HepG2 (cell line): ENCODE measurements around the gene IP6K3. TPM values are rescaled to one million over a fixed set of nuclear protein-coding genes. Genes with fewer than 3 reads are reported as not detected.

Source experiments
- ATAC-seq: fragments of 200-7000 bp; cut with Tn5 transposase; 3 replicates; pipeline ENCODE4 v1.9.1; 2020; ENCODE audit warnings: mild to moderate bottlenecking, moderate library complexity
- BruUV-seq: library from RNA; stranded (reverse); fragments of 400-500 nt; replicated peaks from 2 replicates; lab custom pipeline; 2021; lab: Mats Ljungman, UMichigan
- CTCF ChIA-PET: fragments of 300-600 bp; formaldehyde crosslinking; extraction: SDS; loops from one replicate; lab custom pipeline; 2021; ENCODE audit warnings: low total read pairs, inconsistent platforms, low intra/inter-chr PET ratio; lab: Yijun Ruan, JAX
- POLR2A ChIA-PET: fragments of 350-600 bp; sonication (Branson Sonifier 250); formaldehyde crosslinking; loops from one replicate; lab custom pipeline; 2020; ENCODE audit warnings: antibody characterized with exemption, inconsistent platforms; lab: Yijun Ruan, JAX
- DNase-seq: peaks from one replicate; pipeline ENCODE4 v3.0.0-alpha.2; 2015; ENCODE audit warnings: low spot score
- FAIRE-seq: peaks from 3 replicates; lab custom pipeline; 2011; peaks lifted over from hg19 to GRCh38; lab: Jason Lieb, UNC
- H2AFZ ChIP-seq: one replicate; pipeline ENCODE4 v1.6.1; 2011; ENCODE audit warnings: low read length, inconsistent platforms
- H3K27ac ChIP-seq: fragments of 300-600 bp; 3 replicates; pipeline ENCODE4 v1.8.0; 2011; ENCODE audit warnings: mixed run types, mild to moderate bottlenecking, mixed read lengths, low read length, inconsistent platforms; ENCODE audit not compliant: insufficient read depth; ENCODE audit errors: extremely low read length
- H3K27me3 ChIP-seq, 2 experiments: fragments of 200-600 bp in 1 of 2; 2 replicates in 1 of 2; 3 replicates in 1 of 2; pipeline versions ENCODE4 v1.6.0 to v1.8.0; 2011; ENCODE audit warnings: low read length in 2 of 2, mild to moderate bottlenecking in 2 of 2, moderate library complexity in 2 of 2, inconsistent platforms in 1 of 2; ENCODE audit not compliant: insufficient read depth in 2 of 2, control insufficient read depth in 1 of 2
- H3K36me3 ChIP-seq, 2 experiments: fragments of 200-600 bp in 1 of 2; replicated peaks in 1 of 2; 2 replicates in 1 of 2; 3 replicates in 1 of 2; pipeline versions ENCODE4 v1.5.1 to v1.8.0; 2011; ENCODE audit warnings: low read length in 2 of 2, inconsistent platforms in 1 of 2; ENCODE audit not compliant: insufficient read depth in 2 of 2, control insufficient read depth in 1 of 2
- H3K4me1 ChIP-seq: 2 replicates; pipeline ENCODE4 v1.5.1; 2012; ENCODE audit warnings: low read length, inconsistent platforms; ENCODE audit not compliant: insufficient read depth
- H3K4me2 ChIP-seq: 2 replicates; pipeline ENCODE4 v1.6.0; 2011; ENCODE audit warnings: low read depth, low read length, inconsistent platforms
- H3K4me3 ChIP-seq, 3 experiments: fragments of 200-600 bp in 1 of 3; sonication (generic), shearing (Covaris generic) in 1 of 3; replicated peaks in 1 of 3; 2 replicates each; pipeline ENCODE4 v1.5.1; 2011 to 2016; ENCODE audit warnings: low read length in 3 of 3, inconsistent platforms in 2 of 3, low read depth in 2 of 3, mild to moderate bottlenecking in 2 of 3, control low read depth in 1 of 3, mixed read lengths in 1 of 3; ENCODE audit not compliant: insufficient read depth in 1 of 3
- H3K79me2 ChIP-seq: one replicate; pipeline ENCODE4 v1.6.1; 2011; ENCODE audit warnings: low read length, inconsistent platforms; ENCODE audit not compliant: insufficient read depth
- H3K9ac ChIP-seq: 2 replicates; pipeline ENCODE4 v1.6.0; 2011; ENCODE audit warnings: mild to moderate bottlenecking, low read depth, low read length, inconsistent platforms; ENCODE audit not compliant: insufficient read depth
- H3K9me3 ChIP-seq: 2 replicates; pipeline ENCODE4 v1.5.1; 2012; ENCODE audit warnings: mild to moderate bottlenecking, low read length
- H4K20me1 ChIP-seq: 2 replicates; pipeline ENCODE4 v1.6.0; 2011; ENCODE audit warnings: inconsistent platforms, mild to moderate bottlenecking, low read length, moderate library complexity; ENCODE audit not compliant: insufficient read depth
- BHLHE40 ChIP-seq: IDR thresholded peaks from 2 replicates; pipeline ENCODE4 v1.6.1; 2011; ENCODE audit warnings: low read length, improper control_type of control experiment
- CBX2 ChIP-seq, 2 experiments: fragments of 200-600 bp in 1 of 2; sonication (generic); formaldehyde crosslinking in 1 of 2; IDR thresholded peaks; 2 replicates each; pipeline versions ENCODE4 v1.7.0 to v1.8.1; 2018 to 2022; ENCODE audit warnings: low read depth in 2 of 2, low read length in 1 of 2, mild to moderate bottlenecking in 1 of 2, missing genetic modification reagents in 1 of 2
- FUBP1 ChIP-seq: sonication (generic); formaldehyde crosslinking; IDR thresholded peaks from 2 replicates; pipeline ENCODE4 v1.5.1; 2020; ENCODE audit warnings: missing genetic modification reagents, mild to moderate bottlenecking, borderline replicate concordance
- KDM5B ChIP-seq: sonication (generic); formaldehyde crosslinking; IDR thresholded peaks from 2 replicates; pipeline ENCODE4 v1.4.0; 2020; ENCODE audit warnings: missing genetic modification reagents, mild to moderate bottlenecking, borderline replicate concordance
- MED13 ChIP-seq: sonication (generic); formaldehyde crosslinking; IDR thresholded peaks from 2 replicates; pipeline ENCODE4 v1.5.0; 2020; ENCODE audit warnings: missing genetic modification reagents
- MNT ChIP-seq: fragments of 450-650 bp; IDR thresholded peaks from 2 replicates; pipeline ENCODE4 v1.6.1; 2016
- SMC3 ChIP-seq: IDR thresholded peaks from 2 replicates; pipeline ENCODE4 v1.6.1; 2011; ENCODE audit warnings: low read length, improper control_type of control experiment
- TFDP2 ChIP-seq: sonication (generic); formaldehyde crosslinking; IDR thresholded peaks from 2 replicates; pipeline ENCODE4 v1.4.0; 2020; ENCODE audit warnings: missing genetic modification reagents
- THAP8 ChIP-seq: sonication (generic); formaldehyde crosslinking; IDR thresholded peaks from 2 replicates; pipeline ENCODE4 v1.5.1; 2020; ENCODE audit warnings: missing genetic modification reagents, mild to moderate bottlenecking, borderline replicate concordance
- THRA ChIP-seq: sonication (generic); formaldehyde crosslinking; IDR thresholded peaks from 2 replicates; pipeline ENCODE4 v1.4.0; 2020; ENCODE audit warnings: missing genetic modification reagents, borderline replicate concordance
- XBP1 ChIP-seq: sonication (generic); formaldehyde crosslinking; IDR thresholded peaks from 2 replicates; pipeline ENCODE4 v1.5.0; 2020; ENCODE audit warnings: missing genetic modification reagents
- ZFYVE20 ChIP-seq: sonication (generic); formaldehyde crosslinking; IDR thresholded peaks from 2 replicates; pipeline ENCODE4 v1.8.0; 2023; ENCODE audit warnings: low read depth, mild to moderate bottlenecking, moderate library complexity, missing genetic modification reagents, borderline replicate concordance
- ZKSCAN8 ChIP-seq: IDR thresholded peaks from 2 replicates; pipeline ENCODE4 v1.6.1; 2016; ENCODE audit warnings: borderline replicate concordance, missing genetic modification reagents, missing compliant biosample characterization
- ZMYM4 ChIP-seq: sonication (generic); formaldehyde crosslinking; IDR thresholded peaks from 2 replicates; pipeline ENCODE4 v1.8.1; 2023; ENCODE audit warnings: mild to moderate bottlenecking, missing genetic modification reagents
- ZNF543 ChIP-seq: sonication (generic); formaldehyde crosslinking; IDR thresholded peaks from 2 replicates; pipeline ENCODE4 v1.4.0; 2020; ENCODE audit warnings: mild to moderate bottlenecking, missing genetic modification reagents
- ZNF644 ChIP-seq: IDR thresholded peaks from 2 replicates; pipeline ENCODE4 v1.6.1; 2016; ENCODE audit warnings: low read depth
- WGBS: methylation state at CpG from one replicate; pipeline ENCODE4 v1.1.6; 2017; ENCODE audit warnings: low lambda C conversion rate; 5-methylcytosine and 5-hydroxymethylcytosine counted together
- in situ Hi-C: cut with HindIII; loops from 2 replicates; pipeline ENCODE4 v1.10.0; 2017; ENCODE audit warnings: low pct_unique_long_range_greater_than_20kb; ENCODE audit not compliant: extremely low pct_ligation_motif_present
- intact Hi-C: fragments of 100-400 bp; cut with micrococcal nuclease; formaldehyde crosslinking; loops from one replicate; pipeline ENCODE4 v1.10.0; 2022; ENCODE audit not compliant: unreplicated experiment
- polyA plus RNA-seq, 8 experiments: library from polyadenylated mRNA; depleted of rRNA in 3 of 8; stranded (reverse) in 7 of 8; unstranded in 1 of 8; fragments of >200 nt; fragmentation: Illumina TruSeq in 4 of 8; extraction: Trizol in 4 of 8; gene quantifications; 2 replicates each; pipeline versions ENCODE4 v1.2.1 to v1.2.3, GENCODE V29; 2011 to 2016; ENCODE audit warnings: low read depth in 4 of 8, missing spikeins in 1 of 8, mixed read lengths in 1 of 8; ENCODE audit not compliant: insufficient read depth in 1 of 8
- total RNA-seq, 5 experiments: library from RNA; depleted of rRNA; stranded (reverse); fragments of >200 nt; fragmentation: Illumina TruSeq; extraction: Trizol; gene quantifications; 2 replicates each; pipeline ENCODE4 v1.2.3, GENCODE V29; 2016; ENCODE audit warnings: low read depth in 1 of 5

Gene IP6K3
- total and polyA plus RNA-seq, 2 of the 13 experiments (the other 11 are each of a cell fraction or from before 2014, with no cell fraction given), result 0.11 to 0.18 TPM

GRCh38 chr6:33731751-33732282, 14.9 kb downstream of the IP6K3 start (continued):
- TF ChIP-seq ZNF543 (CRISPR knock-in tag) (no peak), THAP8 (no peak), ZMYM4 (CRISPR knock-in tag) (no peak), CBX2 (IDR thresholded peaks at IDR 0.05; ENCODE audit: low read depth, low read length) (no peak), CBX2 (CRISPR knock-in tag; IDR thresholded peaks at IDR 0.05; ENCODE audit: low read depth) (no peak), SMC3 (no peak)
- TF ChIP-seq, all 625 proteins: peak for 0

GRCh38 chr6:33731035-33731434, 15.7 kb downstream of the IP6K3 start:
- DNase-seq, result no peak
- BruUV-seq, result no TSS peak

More at GRCh38 chr6:33731035-33731434, 15.7 kb downstream of the IP6K3 start:
- intact Hi-C loops (no loop called here), in situ Hi-C loops (no loop called here)
- H3K27me3 ChIP-seq, result peaks cover 0 to 4% of the 10 kb centered on the region in 2 experiments; a peak in 3 of 5 replicates
- H4K20me1 ChIP-seq, result no peaks in the 10 kb centered on the region
- no peaks in the 10 kb centered on the region for H3K36me3 ChIP-seq
- H3K4me2 ChIP-seq, result no peak overlapping the region
- CTCF ChIA-PET, result no interaction called here
- H3K4me3 ChIP-seq, result no peak overlapping the region
- FAIRE-seq (no peak), ATAC-seq (no peak)
- no peak overlapping the region for H3K27ac ChIP-seq
- H3K9me3 ChIP-seq, result no peaks in the 10 kb centered on the region
- no peak overlapping the region for H2AFZ ChIP-seq
- H3K9ac ChIP-seq, result no peak overlapping the region
- POLR2A ChIA-PET, result no interaction called here
- H3K79me2 ChIP-seq, result no peaks in the 10 kb centered on the region
- no peak for TF ChIP-seq THRA (CRISPR knock-in tag)
- 0 out of 2 replicates have a peak, but pooled peaks have one; percentile 47 for TF ChIP-seq BHLHE40
- TF ChIP-seq MNT, result peak; percentile 97
- no peak for TF ChIP-seq ZFYVE20 (CRISPR knock-in tag)
- TF ChIP-seq TFDP2 (CRISPR knock-in tag), result no peak
- TF ChIP-seq ZKSCAN8, result no peak
- TF ChIP-seq KDM5B, result no peak
- no peak for TF ChIP-seq ZNF644 (CRISPR knock-in tag)
- TF ChIP-seq FUBP1 (CRISPR knock-in tag), result no peak
- TF ChIP-seq MED13 (CRISPR knock-in tag), result no peak
- TF ChIP-seq XBP1 (CRISPR knock-in tag), result no peak
- WGBS, result 55% methylated on average over 6 of the region's 7 CpGs
- peaks cover 15% of the 10 kb centered on the region for H3K4me1 ChIP-seq
